HL-60/S4 (cell line): ENCODE measurements around the gene SAPCD1.
"Not testable (repeated sequence)": the region's sequence is repeated elsewhere in the genome, so short reads cannot be mapped to it uniquely, and the experiment has no call there.

ENCODE experiments used
- in situ Hi-C: fragments of 300-500 bp; cut with MboI; formaldehyde crosslinking; loops from 2 replicates; pipeline ENCODE4 v1.14.3; 2022; ENCODE audit warnings: low sequenced_read_pairs

Gene SAPCD1

GRCh38 chr6:31795616-31796298 is 33.3 kb downstream of the SAPCD1 start, which contains the start of gene VARS1:
VARS1 (minus strand) TSS chr6:31795752; CDS start chr6:31795217, 535 bp downstream.
- in situ Hi-C loops, result no loop called here

GRCh38 chr6:31796993-31797385 is 34.5 kb downstream of the SAPCD1 start:
- in situ Hi-C loops, result no loop called here

- in situ Hi-C loops, result no loop called here
Measured at GRCh38 chr6:31797588-31797987, 35.1 kb downstream of the SAPCD1 start.

- in situ Hi-C loops, result no loop called here
Measured at GRCh38 chr6:31799781-31800180, 37.3 kb downstream of the SAPCD1 start.

- in situ Hi-C loops, result not testable (repeated sequence)
Measured at GRCh38 chr6:31801031-31801927, 38.8 kb downstream of the SAPCD1 start.

GRCh38 chr6:31805939-31806469 is 43.5 kb downstream of the SAPCD1 start:
- in situ Hi-C loops, result no loop called here

GRCh38 chr6:31806470-31807272 is 44.2 kb downstream of the SAPCD1 start, which contains the start of gene LSM2:
LSM2 (minus strand) TSS chr6:31806966; CDS start chr6:31806757, 209 bp downstream.
- in situ Hi-C loops, result no loop called here

GRCh38 chr6:31808599-31808998 is 46.1 kb downstream of the SAPCD1 start:
- in situ Hi-C loops, result not testable (repeated sequence)

GRCh38 chr6:31811645-31812044 is 49.2 kb downstream of the SAPCD1 start:
- in situ Hi-C loops, result no loop called here

GRCh38 chr6:31813465-31813849 is 51.0 kb downstream of the SAPCD1 start:
- in situ Hi-C loops, result no loop called here
